Measurements from ENCODE around the gene RPL5. TPM values are rescaled to one million over a fixed set of nuclear protein-coding genes. Genes with fewer than 3 reads are reported as not detected.

The RPL5 gene
- total and polyA plus RNA-seq, 2 of the 4 experiments (the other 2 are of a cell fraction) = 1,406 to 1,679 TPM

- no peaks in the 10 kb centered on the region for H4K20me1 ChIP-seq (ENCODE audit: insufficient read depth, low read length)
- peak overlapping the region; percentile 87; the same call in 1 of the 2 replicates for H3K23ac ChIP-seq (ENCODE audit: low read depth, low read length)
- TF ChIP-seq MAZ (IDR thresholded peaks at IDR 0.05; ENCODE audit: borderline replicate concordance, low read depth, low read length) (no peak), SMC3 (IDR thresholded peaks at IDR 0.05; ENCODE audit: low read depth, low read length) (no peak), CHD1 (IDR thresholded peaks at IDR 0.05; ENCODE audit: low read depth, low read length) (no peak), USF2 (IDR thresholded peaks at IDR 0.05; ENCODE audit: low read depth, low read length) (no peak), RCOR1 (IDR thresholded peaks at IDR 0.05; ENCODE audit: insufficient replicate concordance, low read length) (no peak)
- peak overlapping the region; percentile 67; the same call in 2 of the 3 replicates for H2BK15ac ChIP-seq (ENCODE audit: low read depth, low read length)
- WGBS, 2 experiments (ENCODE audit: extremely low coverage in 2 of 2, insufficient read length in 1 of 2) = no CpG with 5 or more reads among the region's 1 CpG
- DNase-seq = peak; percentile 26
- peak overlapping the region; percentile 95 for H2BK120ac ChIP-seq (ENCODE audit: low read depth, low read length)
- H3K9me1 ChIP-seq (ENCODE audit: insufficient read depth, low read length) = peaks cover 3% of the 10 kb centered on the region; the same call in 1 of the 2 replicates
- peak overlapping the region; percentile 92 for H3K4ac ChIP-seq (ENCODE audit: low read depth, low read length)
- 0 out of 4 replicates have a peak, but pooled peaks cover 0 to 6% of the 10 kb centered on the region in 2 experiments for H3K79me1 ChIP-seq (ENCODE audit: low read depth in 1 of 2, low read length in 2 of 2)
- peak overlapping the region; percentile 69 for H2AK5ac ChIP-seq (ENCODE audit: low read depth, low read length)
- peak overlapping the region; percentile 57 to 94 for H4K8ac ChIP-seq (ENCODE audit: low read depth in 2 of 2, low read length in 2 of 2)
- peak overlapping the region; percentile 92 for H4K5ac ChIP-seq (ENCODE audit: low read depth, low read length)
- peak overlapping the region; percentile 40; the same call in 1 of the 2 replicates for H3K4me2 ChIP-seq (ENCODE audit: low read depth, low read length)
- no TSS peak for BruUV-seq (replicated peaks)
- peak overlapping the region; percentile 95 for H3K14ac ChIP-seq (replicated peaks; ENCODE audit: low read depth, low read length)
- H3K4me1 ChIP-seq (ENCODE audit: control insufficient read depth, insufficient read depth, low read length) = peaks cover 6% of the 10 kb centered on the region
- H2BK20ac ChIP-seq (ENCODE audit: low read depth, low read length) = peak overlapping the region; percentile 89
- peak overlapping the region; percentile 85 for H2AK9ac ChIP-seq (replicated peaks; ENCODE audit: low read depth, low read length, poor library complexity)
- intact Hi-C loops (cut with micrococcal nuclease) (no loop called here), in situ Hi-C loops (cut with MboI; ENCODE audit: low sequenced_read_pairs) (no loop called here), dilution Hi-C loops (cut with HindIII; ENCODE audit: low sequenced_read_pairs, unreplicated experiment) (no loop called here)
- H4K91ac ChIP-seq (ENCODE audit: insufficient read depth, low read depth, low read length) = peak overlapping the region; percentile 92
- H3K9ac ChIP-seq (ENCODE audit: low read depth, low read length) = no peak overlapping the region
- peak overlapping the region; percentile 85 for H2BK5ac ChIP-seq (ENCODE audit: low read depth, low read length, poor library complexity, severe bottlenecking)
- ChIA-PET CTCF (no interaction called here), POLR2A (ENCODE audit: unreplicated experiment) (interaction anchor here (0.7 kb wide), 2 partner anchors 30 to 33 kb away, joined by 3 to 15 read pairs; no protein-coding TSS in a partner anchor)
- ATAC-seq (ENCODE audit: low read depth) = no peak
- H3K27ac ChIP-seq (ENCODE audit: insufficient read depth, low read length) = peak overlapping the region; percentile 85
- no peaks in the 10 kb centered on the region for H3K9me3 ChIP-seq (ENCODE audit: control insufficient read depth, insufficient read depth, low read length)
- H3K56ac ChIP-seq (ENCODE audit: extremely low read depth, insufficient read depth, low read length) = peak overlapping the region; percentile 64; the same call in 1 of the 2 replicates
- no peaks in the 10 kb centered on the region for H3K36me3 ChIP-seq (ENCODE audit: control insufficient read depth, insufficient read depth, low read length)
- no peak overlapping the region for H3K4me3 ChIP-seq (ENCODE audit: insufficient read depth, low read depth, low read length)
- peak overlapping the region; percentile 97 for H3K18ac ChIP-seq (ENCODE audit: low read depth, low read length)
- no peaks in the 10 kb centered on the region for H3K27me3 ChIP-seq (ENCODE audit: control insufficient read depth, insufficient read depth, low read length)
- peak overlapping the region; percentile 68 for H2AFZ ChIP-seq (replicated peaks; ENCODE audit: low read length, poor library complexity)
Measured at GRCh38 chr1:92805216-92805615, 26.6 kb upstream of the RPL5 start.

Data from IMR-90 (cell line).